ENCODE data around the gene APBB1IP. TPM values are rescaled to one million over a fixed set of nuclear protein-coding genes. Genes with fewer than 3 reads are reported as not detected.
"Not testable (repeated sequence)": the region's sequence is repeated elsewhere in the genome, so short reads cannot be mapped to it uniquely, and the experiment has no call there.

The APBB1IP gene, protein sequence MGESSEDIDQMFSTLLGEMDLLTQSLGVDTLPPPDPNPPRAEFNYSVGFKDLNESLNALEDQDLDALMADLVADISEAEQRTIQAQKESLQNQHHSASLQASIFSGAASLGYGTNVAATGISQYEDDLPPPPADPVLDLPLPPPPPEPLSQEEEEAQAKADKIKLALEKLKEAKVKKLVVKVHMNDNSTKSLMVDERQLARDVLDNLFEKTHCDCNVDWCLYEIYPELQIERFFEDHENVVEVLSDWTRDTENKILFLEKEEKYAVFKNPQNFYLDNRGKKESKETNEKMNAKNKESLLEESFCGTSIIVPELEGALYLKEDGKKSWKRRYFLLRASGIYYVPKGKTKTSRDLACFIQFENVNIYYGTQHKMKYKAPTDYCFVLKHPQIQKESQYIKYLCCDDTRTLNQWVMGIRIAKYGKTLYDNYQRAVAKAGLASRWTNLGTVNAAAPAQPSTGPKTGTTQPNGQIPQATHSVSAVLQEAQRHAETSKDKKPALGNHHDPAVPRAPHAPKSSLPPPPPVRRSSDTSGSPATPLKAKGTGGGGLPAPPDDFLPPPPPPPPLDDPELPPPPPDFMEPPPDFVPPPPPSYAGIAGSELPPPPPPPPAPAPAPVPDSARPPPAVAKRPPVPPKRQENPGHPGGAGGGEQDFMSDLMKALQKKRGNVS
- 10 to 100 TPM; 30.7 to 37.6 (median 35.5) TPM for total RNA-seq (2021; fragmentation: NEBNext Ultra II Directional; extraction: Animal tissue kit (Norgen Biotek cat#: 25700))
- long read RNA-seq, partial matches to known transcripts = 14 of 17 reads
- long read RNA-seq, other reads (novel, unspliced or antisense) = 3 of 17 reads

DNA sequence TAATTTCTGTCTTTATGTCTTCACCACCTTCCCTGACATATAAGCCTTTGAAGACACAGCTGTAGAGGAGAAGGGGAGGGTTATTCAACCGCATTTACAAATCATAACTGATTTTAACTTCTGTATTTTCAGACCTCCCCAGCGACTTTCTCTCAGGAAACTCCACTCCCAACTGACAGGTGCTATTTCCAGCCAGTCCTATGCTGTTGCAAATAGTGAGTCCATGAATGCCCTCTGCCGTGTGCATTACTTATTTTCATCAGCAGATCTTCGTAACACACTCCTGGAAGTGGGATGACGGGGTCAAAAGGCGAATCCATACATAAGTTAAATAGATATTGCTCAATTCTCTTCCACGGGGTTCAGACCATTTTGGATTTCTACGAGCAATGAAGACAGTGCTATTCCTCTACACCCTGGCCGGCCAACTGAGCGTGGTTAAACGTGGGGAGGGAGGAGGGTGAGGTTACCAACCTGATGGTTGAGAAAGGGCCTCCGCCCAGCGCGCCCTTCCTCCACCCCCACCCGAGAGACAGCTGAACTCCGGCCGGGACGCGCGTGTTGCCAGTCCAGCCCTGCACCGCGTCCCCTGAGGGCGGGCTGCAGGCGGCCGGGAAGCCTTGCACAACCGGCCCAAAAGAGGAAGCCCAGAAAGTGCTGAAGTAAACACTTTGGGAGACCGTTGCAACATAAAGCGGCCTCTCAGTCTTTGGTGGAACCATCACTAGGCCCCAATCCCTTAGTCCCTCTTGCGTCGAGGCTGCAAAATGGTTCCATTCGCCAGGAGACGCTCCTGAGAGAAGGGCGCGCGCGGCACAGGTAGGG is at the start of gene APBB1IP:
Gene APBB1IP (plus strand): TSS at position 705 of the 825 bp plus-strand sequence. CDS start 53,986 bp downstream, outside the sequence.
- TF ChIP-seq, protein P1, sequence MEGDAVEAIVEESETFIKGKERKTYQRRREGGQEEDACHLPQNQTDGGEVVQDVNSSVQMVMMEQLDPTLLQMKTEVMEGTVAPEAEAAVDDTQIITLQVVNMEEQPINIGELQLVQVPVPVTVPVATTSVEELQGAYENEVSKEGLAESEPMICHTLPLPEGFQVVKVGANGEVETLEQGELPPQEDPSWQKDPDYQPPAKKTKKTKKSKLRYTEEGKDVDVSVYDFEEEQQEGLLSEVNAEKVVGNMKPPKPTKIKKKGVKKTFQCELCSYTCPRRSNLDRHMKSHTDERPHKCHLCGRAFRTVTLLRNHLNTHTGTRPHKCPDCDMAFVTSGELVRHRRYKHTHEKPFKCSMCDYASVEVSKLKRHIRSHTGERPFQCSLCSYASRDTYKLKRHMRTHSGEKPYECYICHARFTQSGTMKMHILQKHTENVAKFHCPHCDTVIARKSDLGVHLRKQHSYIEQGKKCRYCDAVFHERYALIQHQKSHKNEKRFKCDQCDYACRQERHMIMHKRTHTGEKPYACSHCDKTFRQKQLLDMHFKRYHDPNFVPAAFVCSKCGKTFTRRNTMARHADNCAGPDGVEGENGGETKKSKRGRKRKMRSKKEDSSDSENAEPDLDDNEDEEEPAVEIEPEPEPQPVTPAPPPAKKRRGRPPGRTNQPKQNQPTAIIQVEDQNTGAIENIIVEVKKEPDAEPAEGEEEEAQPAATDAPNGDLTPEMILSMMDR (IDR thresholded peaks at IDR 0.05) = no peak
- peak within 1 kb of the TSS; percentile 90 for H3K4me3 Mint-ChIP-seq
- peaks cover 49% of the 10 kb centered on the region for H3K4me1 Mint-ChIP-seq (ENCODE audit: low read depth)
- H3K27ac Mint-ChIP-seq = peak within 1 kb of the TSS; percentile 91
- DNase-seq = peak; percentile 33
- peaks cover 11% of the 10 kb centered on the region for H3K36me3 Mint-ChIP-seq (ENCODE audit: low read depth)
- H3K9me3 Mint-ChIP-seq = no peaks in the 10 kb centered on the region; the same call in 1 of the 2 replicates
- no peaks in the 10 kb centered on the region for H3K27me3 Mint-ChIP-seq (ENCODE audit: insufficient read depth)

DNA sequence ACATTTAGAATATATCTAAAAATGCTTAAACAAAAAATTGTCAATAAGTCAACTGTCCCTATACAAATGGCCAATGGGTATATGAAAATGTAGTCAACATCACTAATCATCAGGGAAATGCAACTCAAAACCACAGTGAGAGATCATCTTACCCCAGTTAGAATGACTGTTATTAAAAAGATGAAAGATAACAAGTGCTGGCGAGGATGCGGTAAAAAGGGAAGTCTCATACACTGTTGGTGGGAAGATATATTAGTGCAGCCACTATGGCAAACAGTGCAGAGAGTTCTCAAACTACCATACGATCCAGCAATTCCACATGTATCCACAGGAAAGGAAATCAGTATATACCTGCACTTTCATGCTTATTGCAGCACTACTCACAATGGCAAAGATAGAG is 48.6 kb upstream of the APBB1IP start:
- TF ChIP-seq, protein P1 (IDR thresholded peaks at IDR 0.05) = no peak
- DNase-seq = no peak
- H3K36me3 Mint-ChIP-seq (ENCODE audit: low read depth) = no peaks in the 10 kb centered on the region
- H3K27me3 Mint-ChIP-seq (ENCODE audit: insufficient read depth) = peaks cover 4% of the 10 kb centered on the region
- H3K27ac Mint-ChIP-seq = no peak overlapping the region
- H3K9me3 Mint-ChIP-seq = no peaks in the 10 kb centered on the region; the same call in 1 of the 2 replicates
- no peaks in the 10 kb centered on the region for H3K4me1 Mint-ChIP-seq (ENCODE audit: low read depth)
- no peak overlapping the region for H3K4me3 Mint-ChIP-seq

DNA sequence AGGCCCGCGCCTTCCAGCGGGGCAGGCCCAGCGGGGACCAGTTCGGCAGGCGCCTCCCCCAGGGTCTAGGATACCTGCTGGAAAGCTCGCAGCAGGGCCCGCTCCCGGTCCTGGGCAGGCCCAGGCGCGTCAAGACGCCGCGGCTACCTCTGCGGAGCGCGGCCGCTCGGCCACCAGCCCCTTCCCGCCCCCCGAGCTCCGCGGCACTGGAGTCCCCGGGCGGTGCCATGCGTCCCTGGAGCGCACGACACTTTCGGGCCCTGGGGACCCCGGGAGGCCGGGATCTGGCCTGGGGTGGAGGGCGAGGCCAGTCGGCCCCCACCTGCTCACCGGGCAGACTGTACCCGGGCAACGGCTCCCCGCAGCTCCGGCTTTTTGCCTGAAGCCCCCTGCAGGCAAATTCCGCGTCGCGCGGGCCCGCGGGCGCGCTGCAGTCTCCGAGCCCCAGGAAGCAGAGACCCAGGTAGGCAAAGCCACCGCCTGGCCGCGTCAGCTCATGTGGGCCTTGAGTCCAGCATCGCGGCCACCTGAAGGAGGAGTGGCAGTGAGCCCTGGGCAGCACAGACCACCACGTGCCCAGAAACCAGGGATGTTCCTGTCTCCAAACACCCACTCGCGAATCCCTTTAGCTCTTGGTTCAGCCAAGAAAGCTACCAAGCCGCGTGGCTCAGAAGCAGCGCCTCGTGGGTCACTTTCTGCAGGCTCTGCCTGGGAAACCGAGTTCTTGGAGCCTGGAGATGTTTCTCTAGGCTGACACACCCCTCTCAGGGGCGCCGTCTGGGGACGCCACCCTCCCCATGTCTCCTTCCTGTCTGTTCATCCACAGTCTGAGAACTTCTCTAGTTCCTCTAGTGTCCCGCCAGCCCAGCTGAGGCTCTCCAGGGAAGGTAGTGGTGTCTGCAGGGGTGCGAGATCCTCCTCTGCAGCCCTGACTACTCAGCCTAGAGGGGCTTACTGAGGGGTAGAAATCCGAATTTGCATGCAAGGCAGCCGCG is 46.1 kb upstream of the APBB1IP start:
- no peaks in the 10 kb centered on the region for H3K36me3 Mint-ChIP-seq (ENCODE audit: low read depth)
- no peak overlapping the region for H3K4me3 Mint-ChIP-seq
- TF ChIP-seq, protein P1 (IDR thresholded peaks at IDR 0.05) = no peak
- H3K9me3 Mint-ChIP-seq = no peaks in the 10 kb centered on the region; the same call in 1 of the 2 replicates
- H3K4me1 Mint-ChIP-seq (ENCODE audit: low read depth) = no peaks in the 10 kb centered on the region
- peaks cover 9% of the 10 kb centered on the region for H3K27me3 Mint-ChIP-seq (ENCODE audit: insufficient read depth)
- no peak for DNase-seq
- no peak overlapping the region for H3K27ac Mint-ChIP-seq

DNA sequence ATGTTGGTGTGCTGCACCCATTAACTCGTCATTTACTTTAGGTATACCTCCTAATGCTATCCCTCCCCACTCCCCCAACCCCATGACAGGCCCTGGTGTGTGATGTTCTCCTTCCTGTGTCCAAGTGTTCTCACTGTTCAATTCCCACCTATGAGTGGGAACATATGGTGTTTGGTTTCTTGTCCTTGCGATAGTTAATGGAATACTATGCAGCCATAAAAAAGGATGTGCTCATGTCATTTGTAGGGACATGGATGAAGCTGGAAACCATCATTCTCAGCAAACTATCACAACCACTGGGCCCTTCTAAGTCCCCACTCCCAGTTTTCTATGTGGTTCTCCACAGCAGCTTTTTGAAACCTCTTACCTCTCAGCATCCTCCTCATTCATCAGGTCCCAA is 39.8 kb upstream of the APBB1IP start:
- not testable (repeated sequence) for H3K36me3 Mint-ChIP-seq (ENCODE audit: low read depth); H3K9me3 Mint-ChIP-seq; DNase-seq; H3K4me3 Mint-ChIP-seq; H3K4me1 Mint-ChIP-seq (ENCODE audit: low read depth); H3K27ac Mint-ChIP-seq
- H3K27me3 Mint-ChIP-seq (ENCODE audit: insufficient read depth) = peaks cover 12% of the 10 kb centered on the region

DNA sequence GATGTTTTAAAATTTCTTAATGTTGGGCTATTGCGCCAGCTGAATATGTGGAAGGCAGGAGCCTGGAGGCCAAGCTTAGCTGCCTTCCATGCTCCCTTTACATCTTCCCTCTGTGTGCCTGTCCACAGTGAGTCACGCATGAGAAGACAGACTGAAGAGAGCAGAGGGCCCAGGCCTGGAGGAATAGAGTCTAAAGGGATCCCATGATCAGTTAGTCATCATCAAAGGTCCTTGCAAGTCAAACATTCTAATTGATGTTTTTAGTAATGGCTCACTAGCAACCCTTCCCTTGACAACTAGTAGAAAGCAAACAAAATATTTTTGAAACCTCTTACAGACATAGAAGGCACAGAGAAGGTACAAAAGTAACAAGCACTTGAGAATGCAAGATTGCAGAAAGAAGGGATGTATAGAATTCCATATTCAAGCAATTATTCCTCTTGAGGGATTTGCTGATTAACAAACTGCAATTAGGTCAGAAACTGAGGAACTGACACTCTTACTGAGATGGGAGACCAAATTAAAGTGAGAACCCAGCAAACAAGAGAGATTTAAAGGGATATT is 30.7 kb upstream of the APBB1IP start:
- no peak overlapping the region for H3K4me3 Mint-ChIP-seq

More for the DNA sequence above, 30.7 kb upstream of the APBB1IP start:
- Mint-ChIP-seq H3K4me1 (ENCODE audit: low read depth) (peaks cover 17% of the 10 kb centered on the region), H3K36me3 (ENCODE audit: low read depth) (no peaks in the 10 kb centered on the region), H3K27ac (peak overlapping the region; percentile 94), H3K9me3 (no peaks in the 10 kb centered on the region; the same call in 1 of the 2 replicates), H3K27me3 (ENCODE audit: insufficient read depth) (no peaks in the 10 kb centered on the region)
- DNase-seq = peak; percentile 93
- TF ChIP-seq, protein P1 (IDR thresholded peaks at IDR 0.05) = no peak
